Pons (tissue), 1 donor: ENCODE data around the gene RAD21L1.

Experiments used
- DNase-seq: peaks from one replicate; pipeline ENCODE4 v3.0.0-alpha.2; 2016; ENCODE audit warnings: low spot score

The RAD21L1 gene

DNA sequence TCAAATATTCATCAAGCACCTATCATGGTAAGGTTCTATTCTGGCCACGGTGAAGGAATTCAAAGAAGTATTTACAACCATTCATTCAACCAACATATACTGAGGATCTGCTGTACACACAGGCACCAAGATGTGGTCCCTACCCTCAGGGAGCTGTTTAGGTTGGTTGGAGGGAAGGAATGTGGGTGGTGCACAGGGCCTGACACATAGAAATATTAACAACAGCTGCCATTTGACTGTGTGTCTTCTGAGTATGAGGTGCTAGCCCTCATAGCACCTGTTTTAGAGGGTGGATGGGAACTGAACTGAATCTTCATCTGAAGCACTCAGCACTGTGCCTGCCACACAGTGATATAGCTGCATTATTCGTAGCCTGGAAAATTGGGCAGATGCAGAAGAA lies 47.5 kb downstream of the RAD21L1 start:
- DNase-seq = no peak

DNA sequence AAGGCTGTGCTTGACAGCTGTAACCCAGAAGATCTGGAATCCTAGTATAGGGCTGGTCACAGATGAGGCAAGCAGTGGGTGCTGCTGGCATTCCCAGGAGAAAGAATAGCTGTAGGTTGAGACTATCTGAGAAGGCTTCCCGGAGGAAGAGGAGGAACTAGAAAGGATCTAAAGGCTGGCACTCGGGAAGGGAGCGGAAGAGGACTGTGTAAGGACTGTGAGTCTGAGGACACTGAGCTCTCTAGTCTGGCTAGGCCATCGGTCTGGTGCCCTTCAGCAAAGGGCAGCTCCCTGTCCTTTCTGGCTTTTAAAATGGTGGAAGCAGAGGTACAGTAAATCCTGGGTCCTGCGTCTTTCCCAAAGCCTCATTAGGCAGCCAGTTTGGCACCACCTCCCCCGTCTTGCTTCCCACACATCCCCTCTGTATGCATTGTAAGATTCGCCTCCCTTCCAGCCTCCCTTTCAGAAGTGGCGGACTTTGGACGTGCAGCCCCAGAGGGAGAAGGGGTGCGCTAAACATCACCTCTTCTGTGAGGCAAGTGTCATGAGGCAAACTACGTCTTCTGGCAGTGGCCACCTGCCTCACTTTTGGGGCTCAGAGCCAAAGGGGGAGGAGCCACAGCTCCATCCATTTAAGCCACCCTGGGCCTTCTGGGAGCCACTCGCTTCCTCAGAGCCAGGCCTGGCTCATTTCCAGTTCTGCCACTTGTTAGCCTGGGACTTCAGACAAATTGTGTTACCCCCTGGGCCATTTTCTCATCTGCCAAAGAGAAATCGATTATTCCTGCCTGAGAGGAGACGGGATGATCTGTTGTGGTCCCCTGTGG lies 48.9 kb downstream of the RAD21L1 start:
- no peak for DNase-seq

GRCh38 chr20:1275919-1276318 lies 50.1 kb downstream of the RAD21L1 start:
- no peak for DNase-seq

DNA sequence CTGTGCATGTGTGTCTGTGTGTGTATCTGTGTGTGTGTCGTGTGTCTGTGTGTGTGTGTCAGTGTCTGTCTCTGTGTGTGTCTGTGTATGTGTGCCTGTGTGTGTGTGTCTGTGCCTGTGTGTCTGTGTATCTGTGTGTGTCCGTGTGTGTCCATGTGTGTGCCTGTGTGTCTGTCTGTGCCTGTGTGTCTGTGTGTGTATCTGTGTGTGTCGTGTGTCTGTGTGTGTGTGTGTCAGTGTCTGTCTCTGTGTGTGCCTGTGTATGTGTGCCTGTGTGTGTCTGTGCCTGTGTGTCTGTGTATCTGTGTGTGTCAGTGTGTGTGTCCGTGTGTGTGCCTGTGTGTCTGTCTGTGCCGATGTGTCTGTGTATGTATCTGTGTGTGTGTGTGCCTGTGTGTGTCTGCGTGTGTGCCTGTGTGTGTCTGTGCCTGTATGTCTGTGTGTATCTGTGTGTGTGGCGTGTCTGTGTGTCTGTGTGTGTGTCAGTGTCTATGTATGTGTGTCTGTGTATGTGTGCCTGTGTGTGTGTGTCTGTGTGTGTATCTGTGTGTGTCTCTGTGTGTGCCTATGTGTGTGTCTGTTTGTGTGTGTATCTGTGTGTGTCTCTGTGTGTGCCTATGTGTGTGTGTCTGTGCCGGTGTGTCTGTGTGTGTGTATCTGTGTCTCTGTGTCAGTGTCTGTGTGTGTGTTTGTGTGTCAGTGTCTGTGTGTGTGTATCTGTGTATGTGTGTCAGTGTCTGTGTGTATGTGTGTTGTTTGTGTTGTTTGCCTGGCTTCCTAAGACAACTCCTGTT lies 51.9 kb downstream of the RAD21L1 start:
- DNase-seq = no peak

DNA sequence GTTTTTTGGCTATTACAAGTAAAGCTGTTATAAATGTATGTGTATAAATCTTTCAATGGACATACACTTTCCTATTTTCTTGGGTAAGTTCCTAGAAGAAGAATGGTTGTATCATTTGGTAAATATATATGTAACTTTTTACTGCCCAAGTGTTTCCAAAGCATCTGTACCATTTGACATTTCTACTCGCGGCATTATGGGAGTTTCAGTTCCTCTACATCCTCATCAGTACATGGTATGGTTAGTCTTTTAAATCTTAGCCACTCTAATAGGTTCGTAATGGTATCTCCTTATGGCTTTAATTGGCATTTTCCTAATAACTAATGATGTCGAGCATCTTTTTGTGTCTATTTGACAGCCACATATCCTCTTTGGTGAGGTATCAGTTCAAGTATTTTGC lies 53.1 kb downstream of the RAD21L1 start:
- DNase-seq = no peak

- no peak for DNase-seq
These were observed 54.6 kb downstream of the RAD21L1 start for GRCh38 chr20:1280195-1281102.

DNA sequence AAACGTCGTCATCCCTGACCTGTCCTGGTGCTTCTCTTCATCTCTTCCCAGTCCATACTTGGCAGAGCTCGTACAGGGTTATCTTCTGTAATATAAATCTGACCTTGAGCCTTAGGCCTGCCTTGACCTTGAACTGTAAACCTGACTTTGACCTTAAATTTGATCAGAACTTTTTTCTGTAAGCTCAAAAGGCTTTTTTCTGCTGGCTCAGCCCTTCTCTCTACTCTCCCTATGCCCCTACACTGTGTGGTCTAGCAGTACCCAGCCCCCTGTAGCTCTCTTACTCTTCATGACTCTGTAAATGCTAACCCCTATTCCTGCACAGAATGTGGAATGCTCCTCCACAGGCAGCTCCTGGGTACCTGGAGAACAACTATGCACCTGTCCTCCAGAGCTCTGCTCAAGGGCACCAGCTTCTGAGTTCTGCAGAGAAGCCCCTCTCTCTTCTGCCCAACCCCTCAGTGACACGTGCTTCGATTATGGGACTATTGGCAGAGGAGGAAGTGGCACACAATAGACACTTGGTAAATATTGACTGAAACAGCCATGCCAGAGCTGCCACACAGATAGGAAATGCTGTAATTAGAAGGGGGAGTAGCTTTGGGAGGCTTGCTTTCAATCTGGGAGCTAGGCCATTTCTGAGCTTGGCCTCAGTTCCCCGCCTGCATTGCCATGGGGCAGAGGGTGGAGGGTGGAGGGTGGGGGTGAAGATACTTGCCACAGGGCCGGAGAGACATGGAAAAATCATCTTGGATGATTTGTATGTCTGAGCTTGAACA lies 55.6 kb downstream of the RAD21L1 start:
- DNase-seq = no peak

DNA sequence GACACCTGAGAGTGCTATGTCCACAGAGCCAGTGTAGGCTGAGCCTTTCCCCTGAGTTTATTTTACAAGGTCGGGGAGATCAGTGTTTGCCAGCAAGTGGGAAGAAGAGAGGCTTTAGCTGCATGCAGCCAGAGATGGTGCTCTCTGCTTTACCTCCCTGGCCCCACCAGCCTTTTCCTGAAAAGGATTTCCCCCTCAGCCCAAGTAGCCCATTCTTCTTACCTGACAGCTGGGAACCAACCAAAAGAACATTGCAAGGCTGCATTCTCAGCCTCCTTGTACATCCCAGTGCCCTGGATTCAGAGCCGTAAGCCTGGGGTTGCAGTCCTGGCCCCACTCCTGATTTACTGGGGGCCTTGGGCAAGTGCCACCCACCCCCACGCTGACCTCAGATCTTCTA lies 57.1 kb downstream of the RAD21L1 start:
- no peak for DNase-seq

GRCh38 chr20:1283522-1284510 lies 58.0 kb downstream of the RAD21L1 start:
- DNase-seq = no peak

GRCh38 chr20:1286267-1287024 lies 60.6 kb downstream of the RAD21L1 start:
- DNase-seq = no peak

GRCh38 chr20:1287306-1287705 lies 61.5 kb downstream of the RAD21L1 start:
- no peak for DNase-seq

DNA sequence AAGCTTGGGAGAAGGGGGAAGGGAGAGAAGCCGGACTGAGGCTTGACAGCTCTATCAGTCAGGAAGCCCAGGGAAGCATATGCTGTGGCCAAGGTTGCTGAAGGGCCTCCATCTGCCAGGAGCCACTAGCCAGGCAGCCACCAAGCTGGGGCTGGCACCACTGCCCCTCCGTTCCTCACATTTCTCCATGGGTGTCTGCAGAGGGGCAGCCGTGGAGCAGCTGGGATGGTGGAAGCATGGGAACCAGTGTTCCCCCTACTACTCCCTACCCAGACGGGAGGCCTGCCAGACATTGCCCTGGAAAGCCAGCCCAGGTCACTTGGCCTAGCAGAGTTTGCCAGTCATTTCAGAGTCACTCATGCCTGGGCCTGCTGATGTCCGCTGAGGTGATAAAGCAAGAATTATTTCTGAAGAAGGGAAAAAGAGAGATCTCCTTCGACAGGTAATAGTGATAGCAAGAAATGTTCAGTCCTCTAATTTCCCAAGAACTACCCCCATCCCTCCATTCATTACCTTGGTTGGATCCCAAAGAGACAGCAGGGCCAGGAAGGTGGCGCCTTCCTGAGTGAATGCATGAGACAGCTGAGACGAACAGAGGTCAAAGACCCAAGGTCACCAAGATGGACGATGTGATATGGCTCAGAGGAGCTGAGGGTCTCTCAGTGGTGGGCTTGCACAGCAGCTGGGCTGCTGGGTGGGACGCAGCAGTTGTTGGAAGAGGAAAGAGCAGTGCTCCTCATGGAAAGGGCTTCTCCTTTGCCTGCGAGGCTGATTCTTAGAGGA lies 62.1 kb downstream of the RAD21L1 start:
- no peak for DNase-seq

- DNase-seq = no peak
These were observed 65.4 kb downstream of the RAD21L1 start for GRCh38 chr20:1291191-1291741.

DNA sequence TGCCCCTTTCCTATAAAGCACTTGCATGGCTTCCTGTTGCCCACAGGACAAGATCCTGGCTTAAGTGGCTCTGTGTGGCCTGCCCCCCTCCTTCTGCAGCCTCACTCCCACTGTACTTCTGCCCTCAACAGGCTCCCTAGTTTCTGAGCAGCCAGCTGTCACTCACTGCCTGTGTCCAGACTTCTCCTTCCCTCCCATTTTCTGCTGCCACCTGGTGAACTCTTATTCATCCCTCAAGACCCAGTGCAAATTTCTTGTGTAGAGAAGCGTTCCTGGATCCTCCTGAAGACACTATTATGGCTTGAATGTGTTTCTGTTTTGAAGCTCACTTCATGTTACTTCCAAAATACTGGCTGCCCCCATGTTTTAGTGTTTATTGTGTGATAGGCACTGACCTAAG lies 66.8 kb downstream of the RAD21L1 start:
- DNase-seq = no peak

- DNase-seq = no peak
These were observed 68.0 kb downstream of the RAD21L1 start for GRCh38 chr20:1293641-1294379.

DNA sequence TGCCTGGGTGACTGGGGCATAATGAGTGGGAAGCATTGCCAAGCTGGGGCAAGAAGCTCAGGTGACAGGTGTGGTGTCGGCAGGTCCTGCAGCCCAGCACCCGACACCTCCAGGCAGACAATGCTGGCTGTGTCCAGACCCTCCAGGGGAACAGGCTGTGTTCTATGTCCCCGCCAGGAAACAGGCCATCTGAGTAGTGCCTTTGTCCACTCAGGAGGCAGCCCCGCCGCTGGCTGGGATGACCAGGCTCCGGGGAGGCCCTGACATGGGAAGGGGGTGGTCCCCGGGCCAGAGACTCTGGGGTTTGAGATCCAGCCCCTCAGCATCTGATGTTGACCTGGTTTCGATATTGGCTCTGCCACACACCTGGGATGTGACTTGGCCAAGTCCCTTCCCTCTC lies 68.7 kb downstream of the RAD21L1 start:
- DNase-seq = no peak

- DNase-seq = no peak
These were observed 69.6 kb downstream of the RAD21L1 start for GRCh38 chr20:1295276-1295930.
